GM21723 (cell line): Measurements from ENCODE around the gene ATP6V0E2.

Experiments used
- ATAC-seq: cut with Tn5 transposase; IDR thresholded peaks from one replicate; pipeline ENCODE4 v1.9.1; 2021; ENCODE audit warnings: mild to moderate bottlenecking, moderate library complexity; ENCODE audit not compliant: unreplicated experiment

Gene ATP6V0E2

DNA sequence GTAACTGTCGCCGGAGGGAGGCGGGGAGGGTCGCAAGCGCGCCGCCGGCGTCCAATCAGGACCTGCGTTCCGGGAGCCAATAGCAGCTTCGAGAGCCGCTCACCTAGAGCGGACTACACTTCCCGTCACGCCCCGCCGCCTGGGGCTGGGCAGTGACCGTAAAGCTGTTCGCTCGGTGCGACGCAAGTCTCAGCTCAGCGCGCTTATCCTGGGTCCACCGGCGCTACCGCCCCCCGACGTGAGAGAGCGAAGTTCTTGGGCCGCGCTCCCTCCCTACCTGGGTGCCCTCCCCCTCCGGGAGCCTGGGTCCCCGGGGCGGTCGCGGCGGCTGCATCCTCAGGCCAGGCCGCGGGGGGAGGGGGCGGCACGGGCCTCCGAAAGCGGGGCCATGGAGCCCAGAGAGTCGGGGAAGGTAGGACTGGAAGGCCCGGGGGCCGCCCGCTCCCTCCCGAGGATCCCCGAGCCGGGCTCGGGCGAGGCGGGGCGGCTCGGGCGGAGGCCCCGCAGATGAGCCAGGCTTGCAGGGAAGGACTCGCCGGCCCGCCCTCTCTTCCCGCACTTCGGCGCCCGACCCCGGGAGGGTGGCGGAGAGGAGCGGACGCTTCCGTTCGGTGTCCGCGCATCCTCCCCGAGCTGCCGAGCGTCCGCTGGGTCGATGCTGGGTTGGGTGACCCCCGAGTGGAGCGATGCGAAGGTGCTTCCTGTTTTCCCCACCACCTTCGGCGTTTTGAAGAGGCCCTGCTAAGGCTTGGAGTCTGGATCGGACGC lies 35.4 kb upstream of the ATP6V0E2 start, which contains the start of gene ZNF862:
Gene ZNF862, plus strand, starts transcription at position 152 of the 768 bp plus-strand sequence. Its CDS starts 237 bp downstream, at position 389.
- peak; percentile 98 for ATAC-seq

GRCh38 chr7:149838992-149839408 lies 34.8 kb upstream of the ATP6V0E2 start:
- no peak for ATAC-seq

- ATAC-seq = no peak
These were observed 33.8 kb upstream of the ATP6V0E2 start for GRCh38 chr7:149839933-149840332.

GRCh38 chr7:149843566-149843965 lies 30.2 kb upstream of the ATP6V0E2 start:
- no peak for ATAC-seq

DNA sequence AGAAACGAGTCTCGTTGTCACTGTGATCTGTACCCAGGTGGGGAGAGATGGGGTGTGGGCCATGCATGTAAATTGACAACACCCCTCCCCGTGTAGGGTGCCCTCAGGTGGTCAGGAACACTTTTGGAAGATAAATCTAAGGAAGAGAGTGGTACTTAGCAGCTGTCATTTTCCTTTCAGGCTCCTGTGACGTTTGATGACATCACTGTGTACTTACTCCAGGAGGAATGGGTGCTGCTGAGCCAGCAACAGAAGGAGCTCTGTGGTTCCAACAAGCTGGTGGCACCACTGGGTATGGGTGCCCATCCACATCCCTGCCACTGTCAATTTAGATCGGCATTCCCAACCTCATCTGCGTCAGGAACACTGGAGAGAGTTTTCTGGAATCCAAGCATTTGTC lies 29.3 kb upstream of the ATP6V0E2 start:
- ATAC-seq = no peak

GRCh38 chr7:149845257-149845980 lies 28.4 kb upstream of the ATP6V0E2 start:
- no peak for ATAC-seq

GRCh38 chr7:149846021-149846420 lies 27.7 kb upstream of the ATP6V0E2 start:
- ATAC-seq = no peak

DNA sequence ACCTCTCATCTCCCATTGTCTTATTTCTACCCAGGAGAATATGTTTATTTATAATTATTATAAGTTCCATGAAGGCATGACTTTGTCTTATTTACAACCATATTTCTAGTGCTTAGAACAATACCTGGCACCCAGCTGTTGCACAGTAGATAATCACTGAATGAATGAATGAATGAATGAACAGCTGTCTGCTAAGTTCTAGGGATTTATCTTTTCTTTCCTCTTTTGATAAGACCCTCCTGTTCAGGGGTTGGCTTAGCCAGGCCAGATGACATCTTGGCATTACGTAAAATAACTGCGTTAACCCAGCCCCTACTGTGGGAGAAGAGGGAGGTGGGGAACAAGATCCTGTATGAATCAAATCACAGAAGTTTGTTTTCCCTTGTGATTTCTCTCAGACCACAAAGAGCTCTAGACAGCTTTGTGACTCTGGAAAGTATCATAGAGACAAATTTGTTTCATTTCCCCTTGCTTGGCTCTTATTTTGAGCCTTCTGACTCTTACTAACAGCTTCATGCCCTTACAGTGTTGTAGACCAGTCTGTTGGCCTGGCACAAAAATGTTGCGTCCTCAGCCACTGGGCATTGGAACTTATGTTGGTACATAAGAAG lies 27.2 kb upstream of the ATP6V0E2 start:
- peak; percentile 92 for ATAC-seq

DNA sequence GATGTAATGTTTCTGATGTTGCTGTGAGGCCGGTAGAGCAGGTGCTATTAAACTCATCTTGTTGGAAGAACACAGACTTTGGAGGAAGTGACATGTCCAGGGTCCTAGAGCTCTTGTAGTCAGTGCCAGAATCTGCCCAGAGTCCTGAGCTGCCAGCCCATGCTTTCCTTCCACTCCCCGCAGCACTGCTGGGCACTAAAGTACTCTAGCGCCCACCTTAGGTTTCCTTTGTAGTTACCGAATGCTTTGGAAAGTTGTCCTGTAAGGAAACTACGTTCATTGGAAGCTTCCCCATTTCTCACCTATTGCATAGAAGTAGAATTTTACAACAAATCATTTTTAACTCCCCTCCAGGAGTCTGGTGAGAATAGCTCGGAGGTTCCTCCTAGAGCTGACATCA lies 24.6 kb upstream of the ATP6V0E2 start:
- ATAC-seq = no peak

DNA sequence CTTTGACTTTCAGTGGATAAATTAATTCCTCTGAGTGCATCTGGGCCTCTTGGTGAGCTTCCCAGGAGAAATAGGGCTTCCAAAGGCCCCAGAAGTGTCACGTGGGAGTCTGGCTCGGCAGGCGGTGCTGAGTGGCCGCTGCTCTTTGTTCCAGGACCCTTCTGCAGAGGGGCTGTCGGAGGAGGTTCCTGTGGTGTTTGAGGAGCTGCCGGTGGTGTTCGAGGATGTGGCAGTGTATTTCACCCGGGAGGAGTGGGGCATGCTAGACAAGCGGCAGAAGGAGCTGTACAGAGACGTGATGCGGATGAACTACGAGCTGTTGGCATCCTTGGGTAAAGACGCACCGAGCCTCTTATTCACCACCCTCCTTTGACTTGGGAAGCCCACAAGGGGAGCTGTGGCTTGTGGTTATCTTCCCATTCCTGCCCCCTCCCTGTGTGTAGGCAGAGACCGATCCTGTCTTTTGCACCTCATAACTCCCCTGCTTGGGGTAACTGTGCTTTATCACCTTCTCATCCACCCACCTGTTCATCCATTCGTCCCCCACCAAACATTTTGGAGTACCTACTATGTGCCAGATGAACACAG lies 23.7 kb upstream of the ATP6V0E2 start:
- no peak for ATAC-seq

- no peak for ATAC-seq
These were observed 23.1 kb upstream of the ATP6V0E2 start for GRCh38 chr7:149850716-149851115.

DNA sequence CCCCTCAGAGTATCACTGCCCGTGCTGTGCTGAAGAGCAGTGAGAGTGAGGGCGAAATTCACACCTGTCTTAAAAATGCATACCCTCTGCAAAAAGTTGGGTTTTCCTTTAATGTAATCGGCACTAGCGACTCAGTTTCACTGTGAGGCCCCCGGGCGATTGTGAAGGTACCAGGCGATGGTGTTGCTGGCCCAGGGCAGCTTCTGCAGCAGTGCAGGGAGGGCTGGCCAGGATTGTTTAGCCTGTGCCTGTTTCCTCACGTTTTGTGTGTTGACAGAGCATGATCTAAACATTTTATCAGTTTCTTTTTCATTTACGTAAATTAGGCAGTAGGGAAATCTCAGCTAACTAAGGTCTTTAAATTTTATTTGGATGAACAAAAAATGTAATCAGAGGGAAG lies 22.3 kb upstream of the ATP6V0E2 start:
- no peak for ATAC-seq

DNA sequence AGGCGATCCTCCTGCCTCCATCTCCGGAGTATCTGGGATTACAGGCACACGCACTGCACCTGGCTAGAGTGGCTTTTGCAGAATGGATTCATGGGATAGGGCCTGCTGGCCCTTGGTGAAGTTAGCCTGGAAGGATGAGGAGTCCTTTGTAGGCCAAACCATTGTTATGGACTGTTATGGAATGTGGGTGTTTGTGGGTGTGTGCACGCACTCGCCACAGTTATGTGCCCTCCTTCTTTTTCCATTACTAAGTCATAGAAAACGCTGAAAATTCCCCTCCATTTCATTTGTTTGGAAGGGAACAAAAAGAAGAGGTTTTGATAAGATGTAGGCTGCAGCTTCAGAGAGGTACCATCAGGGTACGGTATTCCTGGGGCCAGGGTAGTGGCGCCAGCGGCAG lies 20.6 kb upstream of the ATP6V0E2 start:
- no peak for ATAC-seq

DNA sequence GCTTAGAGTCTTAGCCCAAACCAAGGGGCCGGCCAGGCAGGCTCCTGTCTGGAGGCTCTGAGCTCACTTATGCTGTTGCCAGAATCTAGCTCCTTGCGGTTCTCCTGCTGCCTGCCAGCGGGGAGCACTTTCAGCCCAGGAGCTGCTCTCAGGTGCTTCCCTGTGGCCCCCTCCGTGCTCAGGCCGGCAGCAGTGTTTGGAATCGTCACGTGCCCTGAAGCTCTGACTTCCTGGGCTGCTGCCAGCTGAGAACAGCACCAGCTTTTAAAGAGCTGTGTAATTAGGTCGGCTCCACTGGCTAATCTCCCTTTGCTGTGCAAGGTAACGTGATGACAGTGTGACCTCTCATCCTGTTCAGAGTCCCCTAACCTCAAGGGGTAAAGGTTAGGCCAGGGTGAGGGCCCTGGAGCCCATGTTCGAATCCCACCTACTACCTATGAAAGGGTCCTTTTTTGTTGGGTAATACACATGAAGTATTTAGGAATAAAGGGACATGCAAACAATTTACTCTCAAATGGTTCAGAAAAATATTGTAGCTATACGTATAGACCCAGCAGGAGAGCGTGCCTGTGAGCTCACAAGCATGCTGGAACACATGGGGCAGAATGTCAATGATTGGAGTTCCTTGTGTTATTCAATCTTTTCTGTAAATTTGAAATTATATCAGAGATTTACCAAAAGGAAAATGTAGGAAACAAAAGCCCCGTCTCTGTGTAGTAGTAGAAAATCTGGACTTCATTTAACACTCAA lies 19.0 kb upstream of the ATP6V0E2 start:
- no peak for ATAC-seq

DNA sequence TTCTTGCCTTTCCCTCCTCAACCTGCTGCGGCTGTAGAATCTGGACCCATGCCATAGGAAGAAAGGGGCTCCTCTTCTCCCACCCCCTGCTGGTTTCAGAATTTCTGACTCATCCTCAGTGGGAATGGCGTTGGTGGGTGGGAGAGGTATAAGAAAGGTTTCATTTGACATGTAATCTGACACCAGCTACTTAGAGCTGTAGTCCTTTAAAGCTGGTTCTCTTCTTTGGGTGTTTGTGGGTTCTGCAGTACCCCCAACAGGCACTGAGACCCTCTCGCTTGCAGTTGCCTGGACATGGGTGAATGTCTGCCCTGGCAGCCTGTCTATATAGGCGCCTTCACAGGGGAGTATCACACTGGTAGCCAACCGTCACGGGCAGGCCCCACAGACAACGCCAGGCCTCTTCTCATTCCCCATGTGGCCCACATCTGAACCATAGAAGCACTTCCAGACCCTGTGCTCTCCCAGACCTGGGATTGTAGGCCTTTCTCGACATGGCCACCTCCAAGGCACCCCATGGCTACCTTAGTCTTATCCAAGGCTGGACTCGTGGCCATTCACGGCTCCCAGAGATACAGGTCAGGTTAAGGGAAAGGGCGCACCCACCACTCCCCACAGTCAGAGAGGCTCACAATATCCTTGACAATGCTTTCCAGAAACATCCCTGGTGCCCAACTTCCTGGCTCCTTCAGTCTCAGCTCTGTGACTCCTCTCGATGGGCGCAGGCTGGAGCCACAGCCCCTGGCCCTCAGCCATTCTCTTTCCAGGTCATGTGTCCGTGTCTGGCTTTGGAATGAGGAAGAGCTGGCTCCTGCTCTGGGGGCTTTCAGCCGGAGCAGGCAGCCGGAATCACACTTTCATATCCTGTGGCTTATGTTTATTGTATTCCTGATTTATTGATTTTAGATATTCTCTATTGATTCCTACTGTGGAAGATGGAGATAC lies 18.1 kb upstream of the ATP6V0E2 start:
- ATAC-seq = no peak

- ATAC-seq = no peak
These were observed 17.2 kb upstream of the ATP6V0E2 start for GRCh38 chr7:149856583-149856982.

DNA sequence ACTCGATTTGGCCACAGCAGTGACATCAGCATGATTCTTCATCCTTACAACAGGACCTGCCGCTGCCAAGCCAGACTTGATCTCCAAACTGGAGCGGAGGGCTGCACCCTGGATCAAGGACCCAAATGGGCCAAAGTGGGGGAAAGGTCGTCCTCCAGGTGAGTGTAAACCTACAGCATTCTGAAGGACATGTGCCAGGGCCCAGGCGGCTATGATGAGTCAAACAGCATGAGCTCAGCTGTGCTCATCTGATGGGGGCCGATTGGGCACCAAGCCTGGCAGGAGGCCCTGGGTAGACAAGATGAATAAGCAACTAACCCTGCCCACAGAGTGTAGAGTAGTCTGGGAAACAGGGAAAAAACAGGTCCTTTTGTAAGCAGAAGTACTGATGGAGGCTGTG lies 14.4 kb upstream of the ATP6V0E2 start:
- ATAC-seq = no peak

- no peak for ATAC-seq
These were observed 13.9 kb upstream of the ATP6V0E2 start for GRCh38 chr7:149859876-149860275.

- ATAC-seq = no peak
These were observed 12.7 kb upstream of the ATP6V0E2 start for GRCh38 chr7:149860821-149861727.
